Measurements from ENCODE around the gene AREG.

Gene AREG

GRCh38 chr4:74415602-74416300 is 29.2 kb upstream of the AREG start:
- no peak overlapping the region for H3K4me2 ChIP-seq
- TF ChIP-seq CTCF (conservative IDR thresholded peaks at IDR 0.05; ENCODE audit: low read depth, low read length): no peak
- no peaks in the 10 kb centered on the region for H4K20me1 ChIP-seq (ENCODE audit: insufficient read depth)
- H3K9ac ChIP-seq: no peak overlapping the region
- H3K27me3 ChIP-seq (ENCODE audit: insufficient read depth, low read depth): no peaks in the 10 kb centered on the region
- H3K4me3 ChIP-seq (IDR thresholded peaks at IDR 0.05; ENCODE audit: insufficient read depth, low read depth, low read length): no peak overlapping the region
- H3K79me2 ChIP-seq (ENCODE audit: insufficient read depth, low read depth): no peaks in the 10 kb centered on the region
- no peak overlapping the region for H2AFZ ChIP-seq (ENCODE audit: low read depth)
- H3K4me1 ChIP-seq (ENCODE audit: low read depth, poor library complexity, severe bottlenecking): no peaks in the 10 kb centered on the region
- no peaks in the 10 kb centered on the region for H3K36me3 ChIP-seq (ENCODE audit: insufficient read depth)
- no peak overlapping the region for H3K27ac ChIP-seq

- TF ChIP-seq CTCF (conservative IDR thresholded peaks at IDR 0.05; ENCODE audit: low read depth, low read length): no peak
- Histone ChIP-seq H3K36me3 (ENCODE audit: insufficient read depth) (no peaks in the 10 kb centered on the region), H3K4me3 (IDR thresholded peaks at IDR 0.05; ENCODE audit: insufficient read depth, low read depth, low read length) (no peak overlapping the region), H3K27ac (no peak overlapping the region), H4K20me1 (ENCODE audit: insufficient read depth) (no peaks in the 10 kb centered on the region), H3K79me2 (ENCODE audit: insufficient read depth, low read depth) (no peaks in the 10 kb centered on the region), H3K27me3 (ENCODE audit: insufficient read depth, low read depth) (no peaks in the 10 kb centered on the region), H3K4me2 (no peak overlapping the region), H2AFZ (ENCODE audit: low read depth) (no peak overlapping the region), H3K9ac (no peak overlapping the region), H3K4me1 (ENCODE audit: low read depth, poor library complexity, severe bottlenecking) (no peaks in the 10 kb centered on the region)
These were observed 26.8 kb upstream of the AREG start for GRCh38 chr4:74418063-74418670.

- H3K9ac ChIP-seq: no peak overlapping the region
- H3K79me2 ChIP-seq (ENCODE audit: insufficient read depth, low read depth): no peaks in the 10 kb centered on the region
- no peak overlapping the region for H3K27ac ChIP-seq
- no peaks in the 10 kb centered on the region for H3K4me1 ChIP-seq (ENCODE audit: low read depth, poor library complexity, severe bottlenecking)
- no peak for TF ChIP-seq CTCF (conservative IDR thresholded peaks at IDR 0.05; ENCODE audit: low read depth, low read length)
- no peaks in the 10 kb centered on the region for H3K27me3 ChIP-seq (ENCODE audit: insufficient read depth, low read depth)
- no peaks in the 10 kb centered on the region for H4K20me1 ChIP-seq (ENCODE audit: insufficient read depth)
- no peak overlapping the region for H3K4me2 ChIP-seq
- H3K36me3 ChIP-seq (ENCODE audit: insufficient read depth): no peaks in the 10 kb centered on the region
- H2AFZ ChIP-seq (ENCODE audit: low read depth): no peak overlapping the region
- no peak overlapping the region for H3K4me3 ChIP-seq (IDR thresholded peaks at IDR 0.05; ENCODE audit: insufficient read depth, low read depth, low read length)
These were observed 24.1 kb upstream of the AREG start for GRCh38 chr4:74420863-74421262.

GRCh38 chr4:74423104-74423503 is 21.8 kb upstream of the AREG start:
- Histone ChIP-seq H3K36me3 (ENCODE audit: insufficient read depth) (no peaks in the 10 kb centered on the region), H3K4me3 (IDR thresholded peaks at IDR 0.05; ENCODE audit: insufficient read depth, low read depth, low read length) (no peak overlapping the region), H3K4me2 (no peak overlapping the region), H3K4me1 (ENCODE audit: low read depth, poor library complexity, severe bottlenecking) (no peaks in the 10 kb centered on the region), H2AFZ (ENCODE audit: low read depth) (no peak overlapping the region), H3K79me2 (ENCODE audit: insufficient read depth, low read depth) (no peaks in the 10 kb centered on the region), H4K20me1 (ENCODE audit: insufficient read depth) (no peaks in the 10 kb centered on the region), H3K9ac (no peak overlapping the region), H3K27me3 (ENCODE audit: insufficient read depth, low read depth) (no peaks in the 10 kb centered on the region), H3K27ac (no peak overlapping the region)
- TF ChIP-seq CTCF (conservative IDR thresholded peaks at IDR 0.05; ENCODE audit: low read depth, low read length): no peak

Data from KMS-11 (cell line).